H9 (cell line): ENCODE results near the gene PHACTR2. TPM values are rescaled to one million over a fixed set of nuclear protein-coding genes. Genes with fewer than 3 reads are reported as not detected.

Experiments
- DNase-seq: peaks from one replicate; pipeline ENCODE4 v3.0.0-alpha.2; 2017
- H2AFZ ChIP-seq: one replicate; pipeline ENCODE4 v1.6.1; 2013; ENCODE audit warnings: mild to moderate bottlenecking, low read length, control low read depth, moderate library complexity
- H2AK5ac ChIP-seq: 2 replicates; pipeline ENCODE4 v1.6.1; 2013; ENCODE audit warnings: low read length, control low read depth, mixed read lengths; ENCODE audit not compliant: insufficient read length
- H2BK120ac ChIP-seq: one replicate; pipeline ENCODE4 v1.6.1; 2013; ENCODE audit warnings: low read depth, mild to moderate bottlenecking, low read length, control low read depth, inconsistent platforms; ENCODE audit not compliant: poor library complexity, severe bottlenecking
- H2BK12ac ChIP-seq: 2 replicates; pipeline ENCODE4 v1.6.1; 2013; ENCODE audit warnings: low read length, control low read depth, mixed read lengths, low read depth; ENCODE audit not compliant: insufficient read length
- H2BK15ac ChIP-seq: 2 replicates; pipeline ENCODE4 v1.6.1; 2013; ENCODE audit warnings: low read depth, low read length, control low read depth
- H2BK20ac ChIP-seq: one replicate; pipeline ENCODE4 v1.6.1; 2013; ENCODE audit warnings: low read depth, mild to moderate bottlenecking, low read length, control low read depth, inconsistent platforms; ENCODE audit not compliant: poor library complexity, severe bottlenecking
- H2BK5ac ChIP-seq: 2 replicates; pipeline ENCODE4 v1.6.1; 2013; ENCODE audit warnings: low read length, control low read depth, mixed read lengths; ENCODE audit not compliant: insufficient read length
- H3K14ac ChIP-seq: 2 replicates; pipeline ENCODE4 v1.6.1; 2013; ENCODE audit warnings: low read length, control low read depth; ENCODE audit not compliant: insufficient read depth
- H3K18ac ChIP-seq: 2 replicates; pipeline ENCODE4 v1.6.1; 2013; ENCODE audit warnings: low read depth, mild to moderate bottlenecking, mixed read lengths, low read length, control low read depth; ENCODE audit not compliant: insufficient read length
- H3K23ac ChIP-seq: 2 replicates; pipeline ENCODE4 v1.6.1; 2013; ENCODE audit warnings: low read length, control low read depth, mixed read lengths, low read depth; ENCODE audit not compliant: insufficient read length
- H3K23me2 ChIP-seq: 2 replicates; pipeline ENCODE4 v1.6.1; 2013; ENCODE audit warnings: low read depth, mild to moderate bottlenecking, mixed read lengths, low read length, control low read depth; ENCODE audit not compliant: insufficient read length, poor library complexity, severe bottlenecking
- H3K27ac ChIP-seq: 2 replicates; pipeline ENCODE4 v1.5.1; 2013; ENCODE audit warnings: low read length, control low read depth, mixed read lengths, low read depth; ENCODE audit not compliant: insufficient read length
- H3K27me3 ChIP-seq: 2 replicates; pipeline ENCODE4 v1.6.1; 2013; ENCODE audit warnings: low read length, control low read depth, inconsistent platforms; ENCODE audit not compliant: insufficient read depth
- H3K4ac ChIP-seq: 2 replicates; pipeline ENCODE4 v1.6.1; 2013; ENCODE audit warnings: low read depth, mild to moderate bottlenecking, control low read depth, inconsistent platforms, low read length, moderate library complexity
- H3K4me1 ChIP-seq: 2 replicates; pipeline ENCODE4 v1.6.1; 2013; ENCODE audit warnings: low read length, control low read depth, inconsistent platforms; ENCODE audit not compliant: insufficient read depth
- H3K4me2 ChIP-seq: 2 replicates; pipeline ENCODE4 v1.6.1; 2013; ENCODE audit warnings: low read length, control low read depth, mixed read lengths; ENCODE audit not compliant: insufficient read length, insufficient read depth
- H3K56ac ChIP-seq: 2 replicates; pipeline ENCODE4 v1.6.1; 2013; ENCODE audit warnings: low read depth, mild to moderate bottlenecking, mixed read lengths, low read length, control low read depth; ENCODE audit not compliant: insufficient read length
- H3K79me1 ChIP-seq: 2 replicates; pipeline ENCODE4 v1.6.1; 2013; ENCODE audit warnings: low read depth, mild to moderate bottlenecking, moderate library complexity, low read length, control low read depth, inconsistent platforms; ENCODE audit not compliant: insufficient read depth, poor library complexity, severe bottlenecking
- H3K79me2 ChIP-seq: 2 replicates; pipeline ENCODE4 v1.6.1; 2013; ENCODE audit warnings: low read length, control low read depth, inconsistent platforms; ENCODE audit not compliant: insufficient read depth
- H3K9ac ChIP-seq: 2 replicates; pipeline ENCODE4 v1.6.1; 2013; ENCODE audit warnings: low read length, control low read depth, mixed read lengths; ENCODE audit not compliant: insufficient read length; ENCODE audit errors: extremely low read depth
- H3K9me3 ChIP-seq: one replicate; pipeline ENCODE4 v1.6.1; 2013; ENCODE audit warnings: low read depth, low read length, inconsistent platforms; ENCODE audit not compliant: control insufficient read depth
- H3T11ph ChIP-seq: one replicate; pipeline ENCODE4 v1.6.1; 2013; ENCODE audit warnings: mild to moderate bottlenecking, low read length, control low read depth, inconsistent platforms
- H4K20me1 ChIP-seq: one replicate; pipeline ENCODE4 v1.6.1; 2013; ENCODE audit not compliant: control insufficient read depth, insufficient read length, insufficient read depth
- H4K5ac ChIP-seq: 2 replicates; pipeline ENCODE4 v1.6.1; 2013; ENCODE audit warnings: low read depth, mild to moderate bottlenecking, mixed read lengths, low read length, control low read depth; ENCODE audit not compliant: insufficient read length
- H4K8ac ChIP-seq: replicated peaks from 2 replicates; pipeline ENCODE4 v1.6.1; 2013; ENCODE audit warnings: low read length, control low read depth, mixed read lengths, low read depth; ENCODE audit not compliant: insufficient read length
- H4K91ac ChIP-seq: 2 replicates; pipeline ENCODE4 v1.6.1; 2013; ENCODE audit warnings: low read depth, mild to moderate bottlenecking, moderate library complexity, mixed read lengths, low read length, control low read depth; ENCODE audit not compliant: insufficient read length
- H3K27ac Mint-ChIP-seq, 3 experiments: 2 replicates in 2 of 3; 3 replicates in 1 of 3; pipeline ENCODE4 v1.8.0; 2020 to 2021; ENCODE audit warnings: mixed read lengths in 3 of 3, mild to moderate bottlenecking in 1 of 3, moderate library complexity in 1 of 3
- H3K27me3 Mint-ChIP-seq: 2 replicates; pipeline ENCODE4 v1.8.0; 2021; ENCODE audit warnings: low read depth, mild to moderate bottlenecking, moderate library complexity, mixed read lengths
- H3K36me3 Mint-ChIP-seq, 3 experiments: 2 replicates in 2 of 3; 3 replicates in 1 of 3; pipeline ENCODE4 v1.8.0; 2020 to 2021; ENCODE audit warnings: low read depth in 3 of 3, mixed read lengths in 3 of 3; ENCODE audit not compliant: insufficient read depth in 1 of 3
- H3K4me1 Mint-ChIP-seq, 2 experiments: 2 replicates each; pipeline ENCODE4 v1.8.0; 2020; ENCODE audit warnings: mixed read lengths in 2 of 2
- H3K4me3 Mint-ChIP-seq, 2 experiments: 2 replicates in 1 of 2; 3 replicates in 1 of 2; pipeline ENCODE4 v1.8.0; 2020 to 2021; ENCODE audit warnings: mild to moderate bottlenecking in 2 of 2, mixed read lengths in 2 of 2, moderate library complexity in 1 of 2
- H3K9me3 Mint-ChIP-seq, 2 experiments: 2 replicates in 1 of 2; 3 replicates in 1 of 2; pipeline ENCODE4 v1.8.0; 2020; ENCODE audit warnings: mild to moderate bottlenecking in 2 of 2, mixed read lengths in 2 of 2, moderate library complexity in 1 of 2
- WGBS: extraction: QIAGEN DNeasy Blood & Tissue Kit; methylation state at CpG from one replicate; pipeline ENCODE4 v1.1.7; 2013; ENCODE audit warnings: missing lambda C conversion rate, low lambda C conversion rate, mixed read lengths; ENCODE audit not compliant: insufficient read length; ENCODE audit errors: extremely low coverage; 5-methylcytosine and 5-hydroxymethylcytosine counted together
- total RNA-seq: library from RNA; stranded (reverse); gene quantifications from 2 replicates; pipeline ENCODE4 v1.2.1, GENCODE V29; 2021
- TF ChIP-seq, protein P1 (sequence below): fragments of 200-600 bp; sonication (generic); conservative IDR thresholded peaks from 3 replicates; pipeline ENCODE4 v1.8.0; 2021; ENCODE audit warnings: antibody characterized with exemption, mild to moderate bottlenecking

The PHACTR2 gene
- total RNA-seq, 1 experiment from 2014 or later: 131 TPM

DNA sequence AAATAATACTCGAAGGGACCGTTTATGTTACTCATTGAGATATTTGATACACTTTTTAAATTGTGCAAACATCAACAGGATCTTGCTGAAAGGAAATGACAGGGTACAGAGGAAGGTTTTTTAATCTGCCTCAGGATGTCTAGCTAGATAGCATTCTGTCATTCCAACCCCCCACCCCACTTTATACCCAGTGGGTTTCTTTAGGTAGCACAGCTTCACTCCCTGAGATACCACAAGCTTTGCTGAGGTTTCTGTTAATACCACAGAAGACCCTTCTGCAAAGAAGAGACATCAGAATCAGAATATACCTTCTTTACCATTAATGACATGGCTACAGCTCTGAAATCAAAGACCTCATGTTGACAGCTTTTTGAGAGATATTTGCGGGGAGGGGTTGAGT, 1.3 kb downstream of the PHACTR2 start:
- TF ChIP-seq, protein P1, sequence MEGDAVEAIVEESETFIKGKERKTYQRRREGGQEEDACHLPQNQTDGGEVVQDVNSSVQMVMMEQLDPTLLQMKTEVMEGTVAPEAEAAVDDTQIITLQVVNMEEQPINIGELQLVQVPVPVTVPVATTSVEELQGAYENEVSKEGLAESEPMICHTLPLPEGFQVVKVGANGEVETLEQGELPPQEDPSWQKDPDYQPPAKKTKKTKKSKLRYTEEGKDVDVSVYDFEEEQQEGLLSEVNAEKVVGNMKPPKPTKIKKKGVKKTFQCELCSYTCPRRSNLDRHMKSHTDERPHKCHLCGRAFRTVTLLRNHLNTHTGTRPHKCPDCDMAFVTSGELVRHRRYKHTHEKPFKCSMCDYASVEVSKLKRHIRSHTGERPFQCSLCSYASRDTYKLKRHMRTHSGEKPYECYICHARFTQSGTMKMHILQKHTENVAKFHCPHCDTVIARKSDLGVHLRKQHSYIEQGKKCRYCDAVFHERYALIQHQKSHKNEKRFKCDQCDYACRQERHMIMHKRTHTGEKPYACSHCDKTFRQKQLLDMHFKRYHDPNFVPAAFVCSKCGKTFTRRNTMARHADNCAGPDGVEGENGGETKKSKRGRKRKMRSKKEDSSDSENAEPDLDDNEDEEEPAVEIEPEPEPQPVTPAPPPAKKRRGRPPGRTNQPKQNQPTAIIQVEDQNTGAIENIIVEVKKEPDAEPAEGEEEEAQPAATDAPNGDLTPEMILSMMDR: no peak
- Histone ChIP-seq H3K79me1 (peaks cover 9% of the 10 kb centered on the region), H4K8ac (no peak overlapping the region), H4K91ac (no peak overlapping the region), H3K9ac (peak overlapping the region; percentile 95), H3K23ac (no peak overlapping the region), H2BK5ac (no peak overlapping the region), H3K14ac (no peak overlapping the region), H3T11ph (no peak overlapping the region), H3K79me2 (peaks cover 28% of the 10 kb centered on the region; the same call in 1 of the 2 replicates), H3K27ac (no peak overlapping the region), H3K23me2 (peaks cover 3% of the 10 kb centered on the region), H3K4me1 (peaks cover 9% of the 10 kb centered on the region; the same call in 1 of the 2 replicates), H3K4me2 (peak overlapping the region; percentile 66), H2AK5ac (no peak overlapping the region), H2BK20ac (no peak overlapping the region), H2BK15ac (no peak overlapping the region), H4K5ac (no peak overlapping the region), H3K9me3 (no peaks in the 10 kb centered on the region), H2BK12ac (no peak overlapping the region), H2AFZ (no peak overlapping the region), H3K27me3 (no peaks in the 10 kb centered on the region), H3K4ac (no peak overlapping the region), H3K56ac (no peak overlapping the region), H3K18ac (no peak overlapping the region), H4K20me1 (no peaks in the 10 kb centered on the region), H2BK120ac (no peak overlapping the region)
- H3K9me3 Mint-ChIP-seq: peaks cover 12% of the 10 kb centered on the region in 2 experiments
- peaks cover 61 to 64% of the 10 kb centered on the region in 2 experiments for H3K4me1 Mint-ChIP-seq
- WGBS: no CpG with 5 or more reads among the region's 3 CpGs
- H3K27ac Mint-ChIP-seq: no peak overlapping the region; a peak in 2 of 7 replicates
- H3K27me3 Mint-ChIP-seq: no peaks in the 10 kb centered on the region
- no peak for DNase-seq
- peak overlapping the region; percentile 82 to 89 for H3K4me3 Mint-ChIP-seq
- H3K36me3 Mint-ChIP-seq: peaks cover 17 to 22% (median 21%) of the 10 kb centered on the region in 3 experiments
